ENCODE results near the gene RFX4.

RFX4 gene

DNA sequence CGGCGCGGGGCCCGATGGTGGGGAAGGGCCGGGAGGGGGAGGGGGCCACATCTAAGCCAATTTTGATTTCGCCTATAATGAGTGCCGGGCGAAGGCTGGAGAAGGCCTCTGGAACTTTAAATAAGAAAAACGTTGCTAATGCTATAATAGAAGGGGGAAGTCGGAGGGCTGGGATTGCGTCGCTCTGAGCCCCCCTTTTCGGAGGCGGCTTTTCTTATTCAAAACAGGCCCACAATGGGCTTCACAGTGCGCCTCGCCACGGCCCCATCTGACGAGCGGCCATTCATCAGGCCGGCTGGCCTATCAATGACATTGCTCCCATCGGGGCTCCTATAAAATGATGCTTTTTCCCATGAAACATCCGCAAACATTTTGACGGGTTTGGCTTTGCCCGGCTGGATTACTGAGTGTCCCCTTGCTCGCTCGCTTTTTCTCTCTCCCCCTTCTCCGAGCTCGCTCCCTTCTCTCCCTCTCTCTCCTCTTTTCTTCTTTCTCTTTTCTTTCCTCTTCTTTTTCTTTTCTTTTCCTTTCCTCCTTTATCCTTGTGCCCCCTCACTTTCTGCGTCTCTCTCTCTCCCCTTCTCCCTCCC is at the start of gene RFX4:
Gene RFX4 (plus strand): TSS at position 364 of the 590 bp plus-strand sequence. CDS start 317 bp downstream, outside the sequence.
- DNase-seq (ENCODE audit: low spot score): no peak

DNA sequence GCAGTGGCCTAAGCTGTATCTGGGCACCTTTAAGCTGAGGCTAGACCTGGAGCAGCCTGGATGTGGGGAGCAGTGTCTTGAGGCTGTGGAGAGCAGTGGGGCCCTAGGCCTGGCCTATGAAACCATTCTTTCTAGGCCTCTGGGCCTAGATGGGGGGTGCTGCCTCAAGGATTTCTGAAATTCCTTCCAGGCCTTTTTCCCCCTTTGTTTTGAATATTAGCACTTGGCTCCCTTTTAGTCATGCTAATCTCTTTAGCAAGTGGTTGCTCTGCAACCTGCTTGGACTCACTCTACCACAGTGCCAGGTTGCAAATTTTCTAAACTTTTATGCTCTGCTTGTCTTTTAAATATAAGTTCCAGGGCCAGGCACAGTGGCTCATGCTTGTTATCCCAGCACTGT is 41.6 kb upstream of the RFX4 start:
- DNase-seq (ENCODE audit: low spot score): no peak

DNA sequence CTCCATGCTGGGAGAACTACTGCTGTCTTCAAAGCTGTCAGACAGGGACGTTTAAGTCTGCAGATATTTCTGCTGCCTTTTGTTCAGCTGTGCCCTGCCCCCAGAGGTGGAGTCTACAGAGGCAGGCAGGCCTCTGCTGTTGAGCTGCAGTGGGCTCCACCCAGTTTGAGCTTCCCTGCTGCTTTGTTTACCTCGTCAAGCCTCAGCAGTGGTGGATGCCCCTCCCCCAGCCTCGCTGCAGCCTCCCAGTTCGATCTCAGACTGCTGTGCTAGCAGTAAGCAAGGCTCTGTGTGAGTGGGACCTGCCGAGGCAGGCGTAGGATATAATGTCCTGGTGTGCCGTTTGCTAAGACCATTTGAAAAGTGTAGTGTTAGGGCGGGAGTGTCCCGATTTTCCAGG is 31.4 kb upstream of the RFX4 start:
- no peak for DNase-seq (ENCODE audit: low spot score)

GRCh38 chr12:106552228-106552627 is 30.6 kb upstream of the RFX4 start:
- DNase-seq (ENCODE audit: low spot score): no peak

GRCh38 chr12:106564678-106565329 is 18.0 kb upstream of the RFX4 start:
- no peak for DNase-seq (ENCODE audit: low spot score)

- no peak for DNase-seq (ENCODE audit: low spot score)
Observed at GRCh38 chr12:106566771-106567170, 16.0 kb upstream of the RFX4 start.

- DNase-seq (ENCODE audit: low spot score): no peak
Observed at GRCh38 chr12:106573239-106573638, 9.6 kb upstream of the RFX4 start.

- no peak for DNase-seq (ENCODE audit: low spot score)
Observed at GRCh38 chr12:106576848-106577247, 6.0 kb upstream of the RFX4 start.

DNA sequence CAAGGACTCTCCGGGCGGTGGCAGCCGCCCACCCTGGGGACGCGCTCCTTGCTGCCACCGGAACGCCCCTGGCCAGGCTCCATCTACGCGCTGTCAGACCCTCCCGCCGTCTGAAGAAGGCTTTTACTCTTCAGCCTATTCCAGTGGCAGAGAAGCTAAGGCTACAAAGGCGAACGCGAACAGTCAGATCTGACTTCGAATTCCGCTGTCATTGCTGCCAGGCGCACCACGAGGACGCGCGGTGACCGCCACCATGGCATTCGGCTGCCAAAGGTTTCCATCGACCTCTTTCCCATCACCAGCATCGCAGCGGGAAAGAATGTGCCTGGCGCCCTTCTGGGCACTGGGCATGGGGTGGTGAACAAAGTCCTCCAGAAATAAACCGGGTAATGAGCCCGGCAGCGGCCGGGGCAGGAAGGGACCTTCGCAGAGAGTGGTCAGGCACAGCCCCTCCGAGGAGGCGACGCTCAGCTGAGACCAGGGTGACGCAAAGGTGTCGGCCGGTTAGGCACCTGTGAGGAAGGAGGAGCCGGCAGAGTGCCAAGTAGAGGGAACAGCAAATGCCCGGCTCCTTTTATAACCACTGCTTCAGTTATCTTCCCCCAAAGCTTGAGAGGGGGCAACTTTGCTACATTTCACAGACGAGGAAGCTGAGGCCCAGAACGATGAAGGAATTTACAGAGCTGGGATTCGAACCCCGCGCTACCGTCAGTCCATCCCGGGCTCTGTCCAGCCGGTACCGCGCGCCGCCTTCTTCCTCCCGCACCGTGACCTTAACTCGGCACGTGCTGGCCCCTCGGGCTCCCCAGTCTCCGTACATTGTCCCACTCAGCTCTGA is 1.9 kb upstream of the RFX4 start:
- DNase-seq (ENCODE audit: low spot score): no peak

DNA sequence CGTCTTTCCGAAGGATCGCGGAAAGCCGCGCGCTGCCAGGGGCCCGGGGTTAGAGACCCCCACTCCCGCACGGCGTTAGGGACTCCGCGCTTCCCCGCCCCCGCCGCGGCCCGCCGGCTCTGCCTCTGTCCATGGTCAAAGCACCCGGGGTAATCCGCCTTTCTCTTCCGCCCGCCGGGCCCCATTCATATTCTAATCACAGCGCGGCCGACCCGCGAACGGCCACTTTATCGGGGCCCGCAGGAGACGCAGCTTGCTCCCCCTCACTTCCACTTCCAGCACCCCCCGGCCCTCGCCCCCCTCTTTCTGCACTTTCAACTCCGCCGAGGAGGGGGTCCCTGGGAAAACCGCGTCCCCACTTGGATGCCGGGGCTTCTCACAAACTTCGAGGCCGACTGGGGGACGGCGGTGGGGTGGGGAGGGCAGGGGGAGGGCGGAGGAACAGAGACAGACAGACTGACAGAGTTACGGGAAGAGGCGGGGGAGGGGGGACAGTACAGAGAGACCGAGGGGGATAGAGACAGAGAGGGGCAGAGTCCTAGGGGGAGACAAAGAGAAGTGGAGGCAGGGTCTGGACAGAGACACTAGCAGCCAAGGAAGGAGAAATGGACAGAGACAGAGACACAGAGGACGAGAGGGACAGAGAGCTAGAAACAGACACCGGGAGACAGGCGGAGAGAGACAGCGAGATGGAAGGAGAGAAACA is 1.1 kb upstream of the RFX4 start:
- DNase-seq (ENCODE audit: low spot score): no peak

DNA sequence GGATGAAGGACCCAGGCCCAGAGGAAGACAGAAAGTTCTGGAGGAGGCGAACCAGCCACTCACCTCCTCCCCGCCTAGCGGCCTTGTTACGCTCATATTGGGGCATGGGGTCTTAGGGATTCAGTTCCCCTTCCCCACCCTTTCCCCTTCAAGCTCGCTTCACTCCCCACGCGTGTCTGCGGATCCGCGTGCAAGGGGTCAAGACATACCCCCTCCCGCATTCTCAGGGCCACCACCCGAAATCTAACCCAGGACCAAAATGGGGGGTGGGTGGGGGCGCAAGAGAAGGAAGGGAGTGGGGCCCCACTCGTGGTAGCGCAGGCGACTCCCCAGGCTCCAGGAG is 584 bp upstream of the RFX4 start:
- no peak for DNase-seq (ENCODE audit: low spot score)

DNA sequence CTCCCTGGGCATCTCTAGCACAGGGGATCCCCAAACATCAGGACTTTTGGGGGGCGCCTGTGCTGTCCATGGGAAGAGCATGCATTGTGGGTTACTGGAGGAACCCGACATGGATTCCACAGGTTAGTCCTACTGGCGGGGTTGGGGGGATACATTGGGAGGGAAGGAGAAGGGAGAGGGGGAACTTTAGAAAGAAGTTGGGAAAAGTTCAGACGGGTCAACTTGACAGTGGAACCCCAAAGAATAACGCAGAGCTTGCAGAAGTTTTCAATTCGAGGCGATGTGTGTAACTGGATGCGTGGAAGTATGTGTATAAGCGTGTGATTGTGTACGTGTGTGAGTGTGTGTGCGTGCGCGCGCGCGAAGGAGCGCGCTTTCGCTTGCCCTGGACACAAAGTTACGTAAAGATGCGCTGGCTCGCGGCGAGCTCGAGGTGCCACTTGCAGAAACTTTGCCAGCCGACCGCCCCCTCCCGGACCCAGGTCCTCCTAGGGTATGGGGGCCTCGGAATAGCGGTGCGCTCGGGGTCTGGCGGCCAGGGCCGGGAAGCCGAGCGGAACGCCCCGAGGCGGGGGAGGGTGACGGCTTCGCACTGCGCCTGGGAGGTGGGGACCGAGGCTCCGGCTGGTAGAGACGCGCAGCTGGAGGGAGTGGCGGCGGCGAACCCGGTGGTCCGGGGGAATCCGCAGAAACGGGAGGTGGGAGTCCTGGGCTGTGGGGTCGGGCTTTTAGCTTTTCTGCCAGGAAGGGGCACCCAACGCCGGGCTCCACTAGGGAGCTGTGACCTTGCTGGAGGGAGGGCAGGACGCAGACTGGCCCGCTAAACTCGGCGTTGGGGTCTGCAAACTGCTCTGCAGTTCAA is 669 bp downstream of the RFX4 start:
- no peak for DNase-seq (ENCODE audit: low spot score)

- no peak for DNase-seq (ENCODE audit: low spot score)
Observed at GRCh38 chr12:106584104-106585064, 1.6 kb downstream of the RFX4 start.

GRCh38 chr12:106585105-106585520 is 2.3 kb downstream of the RFX4 start:
- no peak for DNase-seq (ENCODE audit: low spot score)

GRCh38 chr12:106585521-106586277 is 2.9 kb downstream of the RFX4 start:
- no peak for DNase-seq (ENCODE audit: low spot score)

- DNase-seq (ENCODE audit: low spot score): no peak
Observed at GRCh38 chr12:106586278-106586802, 3.5 kb downstream of the RFX4 start.

- DNase-seq (ENCODE audit: low spot score): no peak
Observed at GRCh38 chr12:106586803-106587684, 4.2 kb downstream of the RFX4 start.

- no peak for DNase-seq (ENCODE audit: low spot score)
Observed at GRCh38 chr12:106588771-106589170, 6.0 kb downstream of the RFX4 start.
